Activated CD8-positive, alpha-beta memory T cell treated with anti-CD3 and anti-CD28 coated beads, Interleukin-2, amount 50 U/mL, for 1 hour (primary cell): ENCODE results near the gene HDAC4.

Experiments
- DNase-seq: peaks from one replicate; pipeline ENCODE4 v3.0.0-alpha.2; 2020; ENCODE audit errors: extremely low read depth

Gene HDAC4

GRCh38 chr2:239122421-239123110 is 278.3 kb downstream of the HDAC4 start:
- DNase-seq = no peak

DNA sequence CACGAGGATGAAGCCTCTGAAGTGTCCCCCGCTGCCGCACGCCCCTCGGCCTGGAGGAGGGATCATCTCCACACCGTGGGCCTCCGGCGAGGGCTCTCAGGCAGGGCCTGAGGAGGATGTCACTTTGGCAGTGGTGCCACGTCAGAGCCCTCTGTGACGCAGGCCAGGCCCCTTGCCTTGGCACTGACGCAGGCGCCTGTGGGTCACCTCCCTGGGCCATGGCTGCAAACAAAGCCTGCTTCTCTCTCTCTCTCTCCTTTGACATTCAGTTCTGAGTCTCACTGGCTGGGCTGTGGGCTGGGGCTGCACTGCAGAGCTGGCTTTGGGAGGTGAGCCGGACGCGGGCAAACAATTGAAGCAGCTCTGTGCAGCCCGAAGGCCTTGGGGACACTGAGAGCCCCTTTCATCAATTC is 279.2 kb downstream of the HDAC4 start:
- DNase-seq = no peak

DNA sequence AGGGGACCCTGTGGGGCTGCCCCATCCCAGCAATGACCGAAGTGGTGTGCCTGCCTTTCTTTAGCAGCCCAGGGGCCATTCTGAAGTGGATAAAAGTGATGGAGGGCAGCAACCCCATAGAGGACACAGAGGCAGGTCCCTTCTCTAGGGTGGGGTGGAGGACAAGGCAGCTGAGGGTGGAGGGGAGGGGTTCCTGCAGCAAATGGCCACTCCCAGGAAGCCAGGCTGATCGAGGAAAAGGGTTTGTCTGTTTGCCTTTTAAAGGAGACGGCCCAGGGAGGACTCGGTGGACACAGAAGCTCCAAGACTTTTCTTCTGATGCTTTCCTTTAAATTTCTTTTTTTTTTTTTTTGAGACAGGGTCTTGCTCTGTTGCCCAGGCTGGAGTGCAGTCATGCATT is 280.2 kb downstream of the HDAC4 start:
- no peak for DNase-seq

DNA sequence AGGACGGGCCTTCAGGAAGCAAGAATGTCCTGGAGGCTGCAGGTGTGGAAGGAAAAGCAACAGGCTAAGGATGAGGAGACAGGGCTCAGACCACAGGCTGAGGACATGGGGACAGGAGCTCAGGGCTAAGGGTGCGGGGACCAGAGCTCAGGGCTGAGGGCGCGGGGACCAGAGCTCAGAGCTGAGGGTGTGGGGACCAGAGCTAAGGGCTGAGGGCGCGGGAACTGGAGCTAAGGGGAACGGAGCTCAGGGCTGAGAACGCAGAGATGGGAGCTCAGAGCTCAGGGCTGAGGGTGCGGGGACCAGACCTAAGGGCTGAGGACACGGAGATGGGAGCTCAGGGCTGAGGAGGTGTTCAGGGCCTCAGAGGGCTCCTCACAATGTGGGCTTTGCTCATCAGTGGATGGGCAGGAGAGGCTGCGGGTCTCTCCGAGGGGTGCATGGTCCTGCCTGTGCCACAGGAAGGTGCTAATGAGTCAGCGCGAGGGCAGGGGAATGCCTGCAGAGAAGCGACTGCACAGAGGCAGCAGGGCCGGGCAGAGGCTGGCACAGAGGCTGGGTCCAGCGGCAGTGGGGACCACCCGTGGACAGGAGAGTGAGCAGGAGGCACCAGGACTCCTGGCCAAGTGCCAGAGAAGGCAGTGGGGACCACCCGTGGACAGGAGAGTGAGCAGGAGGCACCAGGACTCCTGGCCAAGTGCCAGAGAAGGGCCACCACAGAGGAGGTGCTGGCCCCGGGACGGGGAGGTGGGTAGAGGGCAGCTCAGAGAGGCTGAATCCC is 281.3 kb downstream of the HDAC4 start:
- no peak for DNase-seq

DNA sequence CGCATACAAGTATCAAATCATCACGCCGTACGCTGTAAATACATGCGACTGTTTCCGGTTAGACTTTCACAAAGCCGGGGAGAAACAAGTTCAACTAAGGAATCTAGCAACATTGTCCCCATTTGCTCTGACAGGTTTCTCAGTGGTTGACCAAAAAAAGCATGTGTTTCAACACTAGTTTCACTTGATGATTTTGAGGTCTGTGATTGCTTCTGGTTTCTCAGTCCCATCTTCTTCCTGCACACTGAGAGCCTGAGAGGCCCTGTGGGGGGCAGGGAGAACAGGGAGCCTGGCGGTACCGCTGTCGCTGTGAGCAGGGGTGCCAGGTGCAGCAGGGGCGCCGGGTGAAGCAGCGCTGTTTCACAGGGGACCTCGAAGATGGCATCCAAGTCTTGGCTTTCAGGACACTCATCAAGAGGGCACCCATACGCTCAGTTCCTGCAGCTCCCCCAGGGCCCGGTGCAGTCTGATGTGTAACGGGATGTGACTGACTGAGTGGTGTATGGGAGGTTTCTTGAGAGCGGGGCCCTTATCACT is 282.1 kb downstream of the HDAC4 start:
- DNase-seq = no peak

DNA sequence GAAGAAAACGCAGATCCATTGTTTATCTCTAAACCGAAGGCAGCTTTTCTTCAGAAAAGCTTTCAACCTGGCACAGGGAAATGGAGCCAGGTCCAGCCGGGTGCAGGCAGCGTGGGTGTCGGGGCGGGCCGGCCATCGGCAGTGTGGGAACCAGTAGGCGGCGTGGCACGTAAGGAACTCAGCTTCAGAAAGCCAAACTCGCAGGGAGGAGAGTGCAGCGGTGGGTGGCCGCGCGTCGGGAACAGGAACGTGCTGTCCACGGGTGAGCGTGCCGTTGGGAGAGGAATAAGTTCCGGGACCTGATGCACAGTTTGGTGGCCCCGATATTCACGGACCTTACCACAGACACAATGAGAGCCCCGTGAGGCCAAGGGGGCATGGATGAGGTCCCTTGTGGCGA is 282.6 kb downstream of the HDAC4 start:
- DNase-seq = no peak

DNA sequence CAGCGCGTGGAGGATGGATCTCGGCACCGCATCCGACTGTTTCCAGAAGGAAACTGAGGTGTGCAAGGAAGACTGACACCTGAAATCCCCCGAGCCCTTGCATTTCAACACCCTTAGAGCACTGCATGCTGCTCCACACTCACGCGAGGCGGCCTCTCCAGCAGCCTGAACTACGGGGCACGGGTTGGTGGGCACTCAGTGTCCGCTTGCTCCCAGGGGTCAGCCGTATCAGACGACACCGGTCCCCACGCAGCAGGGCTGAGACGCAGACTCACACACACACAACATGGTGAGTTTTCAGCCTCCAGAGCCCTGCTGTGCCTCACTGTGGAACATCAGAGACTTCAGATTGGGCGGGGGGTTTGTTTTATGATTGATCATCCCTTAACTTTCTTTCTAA is 283.0 kb downstream of the HDAC4 start:
- no peak for DNase-seq

DNA sequence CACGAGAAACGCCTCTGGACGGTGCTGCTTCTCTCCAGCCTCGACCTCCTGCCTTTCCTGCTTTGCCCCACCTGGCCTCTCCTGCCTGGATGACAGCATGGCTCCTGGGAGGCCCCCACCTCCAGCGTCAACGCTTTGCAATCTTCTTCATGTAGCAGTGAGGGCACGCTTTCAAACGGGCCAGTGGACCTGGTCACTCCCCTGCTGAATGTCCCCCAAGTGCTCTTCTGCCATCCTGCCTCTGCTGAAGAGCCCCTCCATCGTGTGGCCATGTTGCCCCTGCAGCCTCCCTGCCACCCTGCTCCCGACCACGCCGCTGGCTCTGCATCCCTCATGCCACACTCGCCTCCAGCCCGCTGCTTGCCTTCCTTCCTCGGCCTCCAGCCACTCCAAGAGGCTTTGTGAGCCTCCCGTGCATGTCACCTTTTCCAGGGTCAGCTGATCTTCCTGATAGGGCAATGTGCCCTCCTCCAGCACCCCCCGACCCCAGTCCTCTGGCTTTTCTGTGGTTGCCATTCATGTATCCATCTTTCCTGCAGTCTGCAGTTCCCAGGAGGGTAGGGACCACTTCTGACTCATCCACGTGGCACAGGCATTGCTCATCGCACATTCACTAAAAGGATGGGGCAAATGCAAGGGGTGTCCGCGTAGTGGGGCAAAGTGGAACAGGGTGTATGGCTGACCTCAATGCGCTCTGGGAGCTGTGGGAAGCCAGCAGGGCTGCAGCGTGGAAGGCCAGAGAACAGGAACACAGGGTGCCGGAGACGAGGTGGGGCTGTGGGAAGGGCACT is 284.2 kb downstream of the HDAC4 start:
- DNase-seq = no peak

DNA sequence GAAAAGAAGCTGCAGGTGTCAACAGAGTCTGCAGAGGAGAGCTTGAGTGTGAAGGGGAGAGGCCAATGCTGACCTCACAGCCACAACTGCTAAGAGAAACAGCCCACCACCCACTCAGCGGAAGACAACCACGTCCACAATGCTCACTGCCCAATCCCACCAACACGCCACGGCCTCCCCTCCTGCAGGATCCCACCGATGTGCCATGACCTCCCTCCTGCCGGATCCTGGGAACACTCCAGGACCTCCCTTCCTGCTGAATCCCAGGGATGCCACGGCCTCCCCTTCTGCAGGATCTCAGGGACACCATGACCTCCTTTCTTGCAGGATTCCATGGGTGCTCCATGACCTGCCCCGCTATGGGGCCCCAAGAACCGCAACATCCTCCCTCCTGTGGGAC is 285.2 kb downstream of the HDAC4 start:
- DNase-seq = no peak

- no peak for DNase-seq
Observed at GRCh38 chr2:239114616-239115265, 286.1 kb downstream of the HDAC4 start.

DNA sequence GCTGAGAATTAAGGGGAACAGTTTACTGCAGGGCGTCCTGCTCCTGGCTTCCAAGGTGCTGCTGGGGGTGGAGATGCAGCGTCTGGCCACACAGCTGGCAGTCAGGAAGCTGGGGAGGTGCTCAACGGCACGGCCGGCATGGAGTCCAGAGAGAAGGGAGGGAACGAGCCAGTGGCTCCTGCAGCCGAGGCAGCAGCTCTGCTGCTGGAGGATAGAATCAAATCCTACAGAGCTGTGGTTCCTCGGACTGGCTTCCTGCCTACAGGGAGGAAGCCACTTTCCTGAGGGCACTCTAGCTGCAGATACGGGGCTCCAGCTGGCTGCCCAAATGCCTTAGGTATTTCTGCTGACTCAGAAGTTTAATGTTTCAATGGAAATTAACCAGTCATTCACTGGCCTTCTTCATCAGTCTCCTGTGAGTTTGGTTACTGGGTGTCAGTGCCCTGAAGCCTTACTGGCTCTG is 286.7 kb downstream of the HDAC4 start:
- DNase-seq = no peak

GRCh38 chr2:239113615-239114014 is 287.2 kb downstream of the HDAC4 start:
- DNase-seq = no peak

- DNase-seq = no peak
Observed at GRCh38 chr2:239113171-239113570, 287.6 kb downstream of the HDAC4 start.

GRCh38 chr2:239112127-239112774 is 288.6 kb downstream of the HDAC4 start:
- no peak for DNase-seq

DNA sequence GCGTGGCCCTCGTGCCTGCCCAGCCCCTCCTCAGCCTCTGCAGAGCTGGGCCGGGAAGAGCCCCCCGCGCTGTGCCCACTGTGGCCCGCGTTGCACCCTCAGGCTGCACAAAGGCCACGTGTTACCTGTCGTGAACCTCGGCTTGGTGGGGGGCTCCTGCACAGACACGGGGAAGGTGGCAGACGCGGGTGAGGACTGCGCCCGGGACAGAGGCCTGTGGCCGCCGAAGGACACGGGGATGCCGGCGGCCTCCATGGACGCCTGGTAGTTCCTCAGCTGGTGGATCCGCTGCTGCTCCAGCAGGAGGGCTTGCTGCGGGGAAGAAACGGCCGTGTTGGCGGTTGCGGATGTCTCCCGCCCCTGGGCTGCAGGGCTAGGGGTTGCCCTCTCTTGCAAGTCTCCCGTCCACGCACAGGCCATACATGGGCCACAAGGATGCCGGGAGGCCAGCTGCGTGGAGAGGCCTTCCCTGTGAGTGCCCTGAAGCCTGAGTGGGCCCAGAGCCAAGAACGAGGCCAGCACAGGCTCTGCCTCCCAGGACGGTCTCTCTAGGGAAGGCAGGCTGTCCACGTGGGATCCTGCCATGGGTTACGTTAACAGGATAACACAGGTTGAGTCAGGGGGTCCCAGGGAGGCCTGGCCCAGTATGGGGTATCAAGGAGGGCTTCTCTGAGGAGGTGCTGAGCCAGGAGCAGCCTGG is 289.3 kb downstream of the HDAC4 start:
- no peak for DNase-seq

- DNase-seq = no peak
Observed at GRCh38 chr2:239110595-239111048, 290.2 kb downstream of the HDAC4 start.

GRCh38 chr2:239109928-239110545 is 290.8 kb downstream of the HDAC4 start:
- no peak for DNase-seq

DNA sequence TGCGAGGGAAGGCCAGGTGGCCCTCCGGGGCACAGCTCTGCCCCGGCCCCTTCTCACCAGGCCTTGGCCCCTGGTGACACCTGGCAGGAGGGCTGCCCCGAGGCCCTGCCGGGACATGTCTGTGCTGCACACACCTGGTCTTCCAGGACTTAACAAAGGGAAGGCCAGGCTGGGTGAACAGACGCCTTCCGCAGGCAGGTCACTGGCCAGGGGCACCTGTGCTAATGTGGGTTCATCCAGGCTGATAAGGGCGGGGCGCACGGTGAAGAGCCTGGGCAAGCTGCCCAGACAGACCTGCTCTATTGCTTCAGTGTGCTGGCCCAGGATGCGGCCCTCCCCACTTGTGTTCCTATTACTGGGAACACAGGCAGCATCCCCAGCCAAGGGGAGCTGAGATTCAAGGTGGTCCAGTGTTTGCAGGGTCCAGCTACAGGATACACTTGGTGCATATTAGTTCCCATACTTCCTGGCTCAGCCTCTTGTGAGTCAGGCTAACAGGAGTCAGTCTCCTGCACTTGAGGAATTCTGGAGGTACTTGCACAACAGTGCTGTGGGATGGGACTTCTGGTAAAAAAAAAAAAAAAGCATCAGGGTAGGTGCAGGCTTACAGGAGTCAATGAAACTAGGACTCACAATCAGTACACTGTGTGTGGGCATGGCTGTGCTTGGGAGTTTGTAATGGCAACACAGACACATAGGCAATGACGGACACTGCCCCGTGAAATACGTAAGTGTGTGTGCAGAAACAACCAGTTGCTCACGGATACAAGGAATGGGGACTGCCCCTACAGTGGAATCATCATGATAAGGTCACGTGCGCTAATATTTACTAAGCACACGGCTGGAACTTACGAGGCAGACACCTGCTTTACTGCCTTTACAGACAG is 291.5 kb downstream of the HDAC4 start:
- no peak for DNase-seq

- no peak for DNase-seq
Observed at GRCh38 chr2:239108459-239108858, 292.4 kb downstream of the HDAC4 start.
